B cell (primary cell): ENCODE results near the gene PRPF19. TPM values are rescaled to one million over a fixed set of nuclear protein-coding genes. Genes with fewer than 3 reads are reported as not detected.

Source experiments
- ATAC-seq: fragments of 200-7000 bp; cut with Tn5 transposase; one replicate; pipeline ENCODE4 v1.10.0; 2021; ENCODE audit warnings: low read depth, mild to moderate bottlenecking, moderate number of reproducible peaks, moderate library complexity
- CTCF ChIA-PET: fragments of 350-600 bp; sonication (Branson Sonifier 250); formaldehyde crosslinking; loops from one replicate; lab custom pipeline; 2021; ENCODE audit warnings: antibody characterized with exemption, inconsistent platforms; lab: Charles Lee
- POLR2A ChIA-PET: fragments of 350-600 bp; sonication (Branson Sonifier 250); formaldehyde crosslinking; loops from one replicate; lab custom pipeline; 2021; ENCODE audit warnings: antibody characterized with exemption; lab: Charles Lee
- DNase-seq: peaks from one replicate; pipeline ENCODE4 v3.0.0; 2013
- H2AFZ ChIP-seq: 2 replicates; pipeline ENCODE4 v1.6.1; 2012; ENCODE audit warnings: mild to moderate bottlenecking, low read depth, low read length; ENCODE audit not compliant: insufficient read depth, poor library complexity, severe bottlenecking
- H3K27ac ChIP-seq, 2 donors: 1 replicate in 1 of 2; 2 replicates in 1 of 2; pipeline ENCODE4 v1.5.1; 2012 to 2013; ENCODE audit warnings: low read length in 2 of 2, mild to moderate bottlenecking in 2 of 2, moderate library complexity in 1 of 2
- H3K27me3 ChIP-seq, 4 experiments: fragments of 200-600 bp in 1 of 4; sonication (generic) in 1 of 4; replicated peaks in 1 of 4; 1 replicate in 2 of 4; 2 replicates in 2 of 4; pipeline versions ENCODE4 v1.6.1 to v1.7.0; 2013 to 2016; ENCODE audit warnings: low read length in 3 of 4, mild to moderate bottlenecking in 2 of 4, mixed read lengths in 1 of 4, moderate library complexity in 1 of 4; ENCODE audit not compliant: insufficient read depth in 4 of 4, control insufficient read depth in 3 of 4; ENCODE audit errors: control extremely low read depth in 1 of 4
- H3K36me3 ChIP-seq, 2 experiments: replicated peaks in 1 of 2; 1 replicate in 1 of 2; 2 replicates in 1 of 2; pipeline versions ENCODE4 v1.6.1 to v1.7.1; 2013; ENCODE audit warnings: low read length in 1 of 2; ENCODE audit not compliant: insufficient read depth in 2 of 2, control insufficient read depth in 1 of 2; ENCODE audit errors: control extremely low read depth in 1 of 2, extremely low read depth in 1 of 2
- H3K4me1 ChIP-seq, 2 donors: fragments of 200-600 bp in 1 of 2; sonication (generic) in 1 of 2; 1 replicate in 1 of 2; 2 replicates in 1 of 2; pipeline versions ENCODE4 v1.5.1 to v1.6.1; 2013 to 2017; ENCODE audit warnings: low read length in 2 of 2; ENCODE audit not compliant: control insufficient read depth in 2 of 2, insufficient read depth in 2 of 2
- H3K4me2 ChIP-seq: replicated peaks from 2 replicates; pipeline ENCODE3; 2012; ENCODE audit warnings: mild to moderate bottlenecking, low read depth, low read length; ENCODE audit not compliant: poor library complexity, severe bottlenecking
- H3K4me3 ChIP-seq, 5 experiments: fragments of 200-600 bp in 1 of 5; sonication (generic) in 1 of 5; 1 replicate in 3 of 5; 2 replicates in 2 of 5; pipeline versions ENCODE4 v1.5.1 to v1.7.0; 2011 to 2016; ENCODE audit warnings: low read length in 4 of 5, mild to moderate bottlenecking in 4 of 5, low read depth in 2 of 5, control low read depth in 1 of 5, moderate library complexity in 1 of 5; ENCODE audit not compliant: insufficient read depth in 1 of 5; ENCODE audit errors: control extremely low read depth in 1 of 5, extremely low read depth in 1 of 5
- H3K79me2 ChIP-seq: fragments of 200-600 bp; sonication (generic); one replicate; pipeline ENCODE4 v1.6.0; 2016; ENCODE audit warnings: low read length; ENCODE audit not compliant: control insufficient read depth, insufficient read depth
- H3K9ac ChIP-seq: fragments of 200-600 bp; sonication (generic); 2 replicates; pipeline ENCODE4 v1.6.1; 2017; ENCODE audit warnings: mild to moderate bottlenecking, low read length, moderate library complexity
- H3K9me3 ChIP-seq, 3 donors: one replicate each; pipeline versions ENCODE4 v1.6.1 to v1.7.1; 2013; ENCODE audit warnings: low read length in 2 of 3; ENCODE audit not compliant: control insufficient read depth in 2 of 3, insufficient read depth in 1 of 3; ENCODE audit errors: control extremely low read depth in 1 of 3
- H4K20me1 ChIP-seq: 2 replicates; pipeline ENCODE4 v1.6.0; 2012; ENCODE audit warnings: mild to moderate bottlenecking, low read length; ENCODE audit not compliant: insufficient read depth, control insufficient read depth, poor library complexity, severe bottlenecking
- H3K27ac Mint-ChIP-seq: one replicate; pipeline ENCODE4 v1.8.0; 2021; ENCODE audit warnings: mixed read lengths
- H3K27me3 Mint-ChIP-seq: one replicate; pipeline ENCODE4 v1.8.0; 2021; ENCODE audit warnings: mixed read lengths
- H3K4me1 Mint-ChIP-seq: one replicate; pipeline ENCODE4 v1.8.0; 2021; ENCODE audit warnings: mixed read lengths
- H3K4me3 Mint-ChIP-seq: one replicate; pipeline ENCODE4 v1.8.0; 2021; ENCODE audit warnings: mixed read lengths
- H3K9me3 Mint-ChIP-seq: one replicate; pipeline ENCODE4 v1.8.0; 2022; ENCODE audit warnings: mixed read lengths; ENCODE audit not compliant: insufficient read depth
- CTCF ChIP-seq: fragments of 200-600 bp; IDR thresholded peaks from one replicate; pipeline ENCODE4 v1.8.0; 2022; ENCODE audit warnings: antibody characterized with exemption, mild to moderate bottlenecking
- EZH2 ChIP-seq: IDR thresholded peaks from 2 replicates; pipeline ENCODE4 v1.6.1; 2012; ENCODE audit warnings: borderline replicate concordance, low read depth, mild to moderate bottlenecking, moderate library complexity, low read length; ENCODE audit not compliant: insufficient read depth, poor library complexity, severe bottlenecking
- WGBS: methylation state at CpG from one replicate; pipeline ENCODE4 v1.1.5; 2013; ENCODE audit warnings: missing lambda C conversion rate; ENCODE audit not compliant: insufficient coverage; 5-methylcytosine and 5-hydroxymethylcytosine counted together
- intact Hi-C: fragments of 100-400 bp; cut with micrococcal nuclease; formaldehyde crosslinking; loops from one replicate; pipeline ENCODE4 v1.10.0; 2022
- polyA plus RNA-seq: library from polyadenylated mRNA; depleted of rRNA; stranded (reverse); fragments of >200 nt; gene quantifications from 2 replicates; pipeline ENCODE4 v1.2.3, GENCODE V29; 2012
- total RNA-seq, 2 donors: library from RNA; stranded (reverse); fragments of 120-200 nt in 1 of 2; gene quantifications; 1 replicate in 1 of 2; 2 replicates in 1 of 2; pipeline versions ENCODE4 v1.2.3 to v1.2.4, GENCODE V29; 2013 to 2022

Gene PRPF19
- total and polyA plus RNA-seq, 2 donors (not counting 1 experiment from before 2014, with no cell fraction given) = 41.8 to 89.9 TPM

GRCh38 chr11:60918939-60919265 is 12.5 kb upstream of the PRPF19 start:
- POLR2A ChIA-PET = interaction anchor here (8.3 kb wide), 1 partner anchor 13 kb away, joined by 96 read pairs; no protein-coding TSS in a partner anchor
- Mint-ChIP-seq H3K4me1 (peaks cover 65% of the 10 kb centered on the region), H3K4me3 (no peak overlapping the region), H3K27me3 (no peaks in the 10 kb centered on the region), H3K27ac (peak overlapping the region; percentile 85), H3K9me3 (no peaks in the 10 kb centered on the region)
- CTCF ChIA-PET = interaction anchor here (0.6 to 11.8 kb wide), 11 partner anchors 10 to 613 kb away, joined by 3 to 129 read pairs (median 4); partner anchors contain the start of gene PRPF19
- WGBS = no CpG with 5 or more reads among the region's 2 CpGs
- H3K27me3 ChIP-seq = peaks cover 0 to 13% (median 4%) of the 10 kb centered on the region in 4 experiments
- H3K9me3 ChIP-seq = no peaks in the 10 kb centered on the region
- H3K4me2 ChIP-seq = peak overlapping the region; percentile 53
- peaks cover 76% of the 10 kb centered on the region for H4K20me1 ChIP-seq
- H3K27ac ChIP-seq = no peak overlapping the region
- intact Hi-C loops = loop anchor here (5.0 to 10.0 kb wide), 3 partner anchors 436 to 1254 kb away; partner anchors contain the start of genes FTH1 and PATL1
- DNase-seq (no peak), ATAC-seq (no peak)
- peaks cover 49 to 60% of the 10 kb centered on the region in 2 donors for H3K4me1 ChIP-seq
- H2AFZ ChIP-seq = no peak overlapping the region
- H3K9ac ChIP-seq = no peak overlapping the region
- peaks cover 70% of the 10 kb centered on the region for H3K79me2 ChIP-seq
- H3K4me3 ChIP-seq = no peak overlapping the region
- peaks cover 0 to 43% of the 10 kb centered on the region in 2 experiments for H3K36me3 ChIP-seq
- no peak for TF ChIP-seq CTCF
- TF ChIP-seq EZH2 = no peak

DNA sequence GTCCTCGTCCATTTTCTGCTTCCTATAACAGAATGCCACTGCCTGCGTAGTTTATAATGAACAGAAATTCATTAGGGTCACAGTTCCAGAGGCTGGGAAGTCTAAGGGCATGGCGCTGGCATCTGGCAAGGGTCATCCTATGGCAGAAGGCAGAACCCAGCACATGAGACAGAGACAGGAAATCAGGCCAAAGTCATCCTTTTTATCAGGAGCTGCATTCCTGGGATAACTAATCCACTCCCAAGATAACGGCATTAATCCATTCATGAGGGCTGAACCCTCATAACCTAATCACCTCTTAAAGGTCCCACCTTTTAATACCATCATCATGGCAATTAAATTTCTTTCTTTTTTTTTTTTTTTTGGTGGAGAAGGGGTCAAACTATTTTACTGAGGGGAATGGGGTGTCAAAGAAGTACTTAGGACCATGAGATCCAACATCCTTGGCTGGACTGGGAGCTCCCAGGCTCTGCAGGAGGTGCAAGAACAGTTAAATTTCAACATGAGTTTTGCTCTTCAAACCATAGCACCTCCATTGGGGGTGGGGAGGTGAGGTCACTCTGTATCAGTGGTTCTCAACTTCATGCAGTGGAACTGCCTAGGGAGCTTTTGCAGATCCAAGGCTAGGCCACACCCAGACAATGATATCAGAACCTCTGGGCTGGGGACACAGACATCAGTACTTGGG is 12.0 kb upstream of the PRPF19 start:
- Histone ChIP-seq H3K4me3 (no peak overlapping the region), H3K36me3 (peaks cover 0 to 43% of the 10 kb centered on the region in 2 experiments), H3K27me3 (peaks cover 0 to 8% (median 1%) of the 10 kb centered on the region in 4 experiments), H3K4me1 (peaks cover 46 to 59% of the 10 kb centered on the region in 2 donors), H3K9ac (no peak overlapping the region), H4K20me1 (peaks cover 71% of the 10 kb centered on the region), H2AFZ (no peak overlapping the region), H3K79me2 (peaks cover 70% of the 10 kb centered on the region), H3K27ac (no peak overlapping the region), H3K4me2 (peak overlapping the region; percentile 53), H3K9me3 (no peaks in the 10 kb centered on the region)
- no peaks in the 10 kb centered on the region for H3K27me3 Mint-ChIP-seq
- POLR2A ChIA-PET = interaction anchor here (8.3 kb wide), 1 partner anchor 14 kb away, joined by 96 read pairs; no protein-coding TSS in a partner anchor
- DNase-seq = no peak
- no peaks in the 10 kb centered on the region for H3K9me3 Mint-ChIP-seq
- 96% methylated on average over 2 of the region's 4 CpGs for WGBS
- intact Hi-C loops = loop anchor here (5.0 to 10.0 kb wide), 3 partner anchors 436 to 1254 kb away; partner anchors contain the start of genes FTH1 and PATL1
- TF ChIP-seq CTCF (no peak), EZH2 (no peak)
- H3K4me1 Mint-ChIP-seq = peaks cover 66% of the 10 kb centered on the region
- no peak for ATAC-seq
- CTCF ChIA-PET = interaction anchor here (0.9 to 11.8 kb wide), 10 partner anchors 10 to 211 kb away, joined by 3 to 129 read pairs (median 4); partner anchors contain the start of gene PRPF19
- peak overlapping the region; percentile 53 for H3K27ac Mint-ChIP-seq
- H3K4me3 Mint-ChIP-seq = no peak overlapping the region
